Tibial nerve (tissue), 4 donors: Measurements from ENCODE around the gene MTHFD1. TPM values are rescaled to one million over a fixed set of nuclear protein-coding genes. Genes with fewer than 3 reads are reported as not detected.

Source experiments
- DNase-seq, 2 donors: peaks; one replicate each; pipeline ENCODE4 v3.0.0-alpha.2; 2019; ENCODE audit warnings: low spot score in 2 of 2
- H3K27ac ChIP-seq, 4 donors: fragments of 200-600 bp; sonication (generic) in 3 of 4; one replicate each; pipeline ENCODE4 v1.5.1; 2017 to 2019; ENCODE audit warnings: mild to moderate bottlenecking in 1 of 4
- H3K27me3 ChIP-seq, 2 donors: fragments of 200-600 bp; sonication (generic) in 1 of 2; one replicate each; pipeline versions ENCODE4 v1.5.1 to v1.6.0; 2017 to 2019
- H3K36me3 ChIP-seq, 3 donors: fragments of 200-600 bp; sonication (generic); one replicate each; pipeline ENCODE4 v1.5.1; 2018 to 2019
- H3K4me1 ChIP-seq, 4 donors: fragments of 200-600 bp; sonication (generic) in 3 of 4; one replicate each; pipeline ENCODE4 v1.5.1; 2017 to 2019
- H3K4me3 ChIP-seq, 4 donors: fragments of 200-600 bp; sonication (generic) in 3 of 4; one replicate each; pipeline ENCODE4 v1.5.1; 2017 to 2019; ENCODE audit warnings: mild to moderate bottlenecking in 1 of 4, moderate library complexity in 1 of 4
- H3K9me3 ChIP-seq, 4 donors: fragments of 200-600 bp; sonication (generic) in 3 of 4; one replicate each; pipeline ENCODE4 v1.5.1; 2017 to 2019
- EP300 ChIP-seq, 2 donors: sonication (generic); formaldehyde crosslinking; IDR thresholded peaks; one replicate each; pipeline ENCODE4 v1.6.1; 2017; ENCODE audit warnings: antibody characterized with exemption in 2 of 2, mild to moderate bottlenecking in 1 of 2
- POLR2A ChIP-seq, 2 donors: fragments of 450-650 bp; IDR thresholded peaks; one replicate each; pipeline ENCODE4 v1.6.1; 2017; ENCODE audit warnings: antibody characterized with exemption in 2 of 2, mild to moderate bottlenecking in 2 of 2, moderate library complexity in 2 of 2
- WGBS, 2 donors: methylation state at CpG; one replicate each; pipeline ENCODE4 v1.1.5; 2018; 5-methylcytosine and 5-hydroxymethylcytosine counted together
- small RNA-seq: library from RNA; depleted of rRNA; stranded (forward); fragments of <200 nt; gene quantifications from one replicate; pipeline ENCODE3, GENCODE V24; 2016
- total RNA-seq, 4 donors: library from RNA; depleted of rRNA; stranded (reverse); fragments of >200 nt; gene quantifications; one replicate each; pipeline ENCODE4 v1.1.0, GENCODE V29; 2016
- TF ChIP-seq, protein P1 (sequence below), 5 experiments: fragments of 200-600 bp in 3 of 5; fragments of 450-650 bp in 2 of 5; sonication (generic) in 3 of 5; IDR thresholded peaks; one replicate each; pipeline ENCODE4 v1.5.1; 2016 to 2019; ENCODE audit warnings: antibody characterized with exemption in 5 of 5, mild to moderate bottlenecking in 3 of 5, moderate library complexity in 2 of 5

Gene MTHFD1
- total RNA-seq, 4 donors from 2014 or later, result 52.0 to 59.4 (median 56.7) TPM

DNA sequence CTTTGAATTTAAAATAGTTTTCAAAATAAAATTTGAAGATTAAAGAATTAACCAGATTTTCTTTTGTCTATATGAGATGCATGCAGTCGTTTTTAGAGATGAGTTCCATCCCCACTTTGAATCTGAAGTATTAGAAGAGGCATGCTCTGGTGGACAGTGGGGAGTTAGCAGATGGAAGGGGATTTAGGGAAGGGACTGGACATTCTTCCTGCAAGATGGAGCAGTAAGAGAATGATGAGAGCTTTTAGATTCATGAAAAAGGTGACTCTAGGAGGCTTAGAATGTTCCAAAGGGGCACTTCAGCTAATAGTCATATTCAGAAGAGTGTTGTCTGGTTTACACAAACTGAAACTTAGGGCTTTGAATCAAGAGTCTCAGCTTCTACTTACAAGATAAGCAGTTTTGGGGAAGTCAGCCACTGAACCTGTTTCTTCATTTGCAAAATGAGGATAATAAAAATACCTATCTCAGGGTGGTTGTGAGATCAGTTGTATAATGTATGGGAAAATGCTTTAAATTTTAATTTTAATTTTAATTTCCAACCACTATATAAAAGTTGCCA lies 120.1 kb downstream of the MTHFD1 start:
- no peak for DNase-seq

GRCh38 chr14:64509036-64509435 lies 120.9 kb downstream of the MTHFD1 start:
- no peaks in the 10 kb centered on the region for H3K36me3 ChIP-seq

More for the DNA sequence above, 120.1 kb downstream of the MTHFD1 start:
- 29 to 32% methylated on average over 1 of the region's 1 CpG for WGBS, 2 donors
- peaks cover 0 to 74% (median 33%) of the 10 kb centered on the region in 4 donors for H3K4me1 ChIP-seq
- H3K27me3 ChIP-seq, result no peaks in the 10 kb centered on the region
- H3K27ac ChIP-seq, result peak overlapping the region in 1 of 4 donors; percentile 99
- H3K9me3 ChIP-seq, result no peaks in the 10 kb centered on the region
- TF ChIP-seq, protein P1, sequence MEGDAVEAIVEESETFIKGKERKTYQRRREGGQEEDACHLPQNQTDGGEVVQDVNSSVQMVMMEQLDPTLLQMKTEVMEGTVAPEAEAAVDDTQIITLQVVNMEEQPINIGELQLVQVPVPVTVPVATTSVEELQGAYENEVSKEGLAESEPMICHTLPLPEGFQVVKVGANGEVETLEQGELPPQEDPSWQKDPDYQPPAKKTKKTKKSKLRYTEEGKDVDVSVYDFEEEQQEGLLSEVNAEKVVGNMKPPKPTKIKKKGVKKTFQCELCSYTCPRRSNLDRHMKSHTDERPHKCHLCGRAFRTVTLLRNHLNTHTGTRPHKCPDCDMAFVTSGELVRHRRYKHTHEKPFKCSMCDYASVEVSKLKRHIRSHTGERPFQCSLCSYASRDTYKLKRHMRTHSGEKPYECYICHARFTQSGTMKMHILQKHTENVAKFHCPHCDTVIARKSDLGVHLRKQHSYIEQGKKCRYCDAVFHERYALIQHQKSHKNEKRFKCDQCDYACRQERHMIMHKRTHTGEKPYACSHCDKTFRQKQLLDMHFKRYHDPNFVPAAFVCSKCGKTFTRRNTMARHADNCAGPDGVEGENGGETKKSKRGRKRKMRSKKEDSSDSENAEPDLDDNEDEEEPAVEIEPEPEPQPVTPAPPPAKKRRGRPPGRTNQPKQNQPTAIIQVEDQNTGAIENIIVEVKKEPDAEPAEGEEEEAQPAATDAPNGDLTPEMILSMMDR (IDR thresholded peaks at IDR 0.05), result no peak
- TF ChIP-seq EP300 (IDR thresholded peaks at IDR 0.05) (no peak), POLR2A (IDR thresholded peaks at IDR 0.05) (no peak)
- H3K4me3 ChIP-seq, result no peak overlapping the region
- no peaks in the 10 kb centered on the region for H3K36me3 ChIP-seq

More at GRCh38 chr14:64509036-64509435, 120.9 kb downstream of the MTHFD1 start:
- no peaks in the 10 kb centered on the region for H3K27me3 ChIP-seq
- no peaks in the 10 kb centered on the region for H3K9me3 ChIP-seq
- peak overlapping the region in 1 of 4 donors; percentile 12 for H3K27ac ChIP-seq
- TF ChIP-seq, protein P1 (IDR thresholded peaks at IDR 0.05), result no peak
- no peak for TF ChIP-seq POLR2A (IDR thresholded peaks at IDR 0.05)
- H3K4me1 ChIP-seq, result peaks cover 0 to 79% (median 35%) of the 10 kb centered on the region in 4 donors
- no peak overlapping the region for H3K4me3 ChIP-seq
- WGBS, 2 donors, result 70 to 78% methylated on average over 7 to 8 of the region's 8 CpGs
- no peak for DNase-seq

Small RNAs within 50 kb of the gene (small RNA-seq; reads per million reads assigned to genes)
- gene AL161756.2, result not detected

Other genes with a start within 250 kb of the MTHFD1 start
- 1 to 10 TPM in 3 of 4 donors, under 1 TPM in 1; 0.59 to 2.4 (median 1.5) TPM for gene ESR2, start 94.0 kb upstream of the MTHFD1 start, total RNA-seq
- gene AKAP5, start 77.1 kb downstream of the MTHFD1 start, total RNA-seq, result under 1 TPM; 0.22 to 0.90 (median 0.50) TPM
- 10 to 100 TPM; 14.9 to 26.4 (median 16.6) TPM for gene ZBTB25, start 115.5 kb downstream of the MTHFD1 start, total RNA-seq
- 10 to 100 TPM; 46.5 to 66.9 (median 55.9) TPM for gene ZBTB1, start 116.4 kb downstream of the MTHFD1 start, total RNA-seq
- gene HSPA2, start 152.4 kb downstream of the MTHFD1 start, total RNA-seq, result 100 to 1,000 TPM in 2 of 4 donors, 10 to 100 TPM in 2; 79.3 to 111 (median 98.9) TPM
- 1 to 10 TPM in 3 of 4 donors, under 1 TPM in 1; 0.59 to 7.6 (median 4.4) TPM for gene PPP1R36, start 161.6 kb downstream of the MTHFD1 start, total RNA-seq